HG02642 (cell line): ENCODE data around the gene LGALS3BP.
"Not testable (repeated sequence)": the region's sequence is repeated elsewhere in the genome, so short reads cannot be mapped to it uniquely, and the experiment has no call there.

Experiments used
- ATAC-seq: cut with Tn5 transposase; IDR thresholded peaks from one replicate; pipeline ENCODE4 v1.9.1; 2021; ENCODE audit warnings: mild to moderate bottlenecking; ENCODE audit not compliant: unreplicated experiment, poor library complexity

LGALS3BP gene

GRCh38 chr17:78979780-78980623 is at the start of gene LGALS3BP:
Gene LGALS3BP (minus strand): TSS chr17:78979923. CDS start chr17:78977191, 2,732 bp downstream.
- no peak for ATAC-seq

- ATAC-seq = no peak
These were observed 49.0 kb upstream of the LGALS3BP start for GRCh38 chr17:79028496-79029326.

GRCh38 chr17:79027925-79028491 is 48.3 kb upstream of the LGALS3BP start:
- no peak for ATAC-seq

- ATAC-seq = no peak
These were observed 47.7 kb upstream of the LGALS3BP start for GRCh38 chr17:79027274-79027924.

- ATAC-seq = no peak
These were observed 46.9 kb upstream of the LGALS3BP start for GRCh38 chr17:79026376-79027273.

- no peak for ATAC-seq
These were observed 45.4 kb upstream of the LGALS3BP start for GRCh38 chr17:79024901-79025737.

- ATAC-seq = no peak
These were observed 44.4 kb upstream of the LGALS3BP start, which contains the start of gene C1QTNF1 for GRCh38 chr17:79023886-79024771. Gene C1QTNF1 (plus strand): TSS chr17:79024169. CDS start chr17:79043969, 19,800 bp downstream.

- ATAC-seq = no peak
These were observed 43.5 kb upstream of the LGALS3BP start for GRCh38 chr17:79023180-79023705.

- no peak for ATAC-seq
These were observed 42.8 kb upstream of the LGALS3BP start for GRCh38 chr17:79022507-79022991.

GRCh38 chr17:79021929-79022328 is 42.2 kb upstream of the LGALS3BP start:
- not testable (repeated sequence) for ATAC-seq

- no peak for ATAC-seq
These were observed 41.0 kb upstream of the LGALS3BP start for GRCh38 chr17:79020631-79021301.

GRCh38 chr17:79019632-79020584 is 40.2 kb upstream of the LGALS3BP start:
- ATAC-seq = no peak

- ATAC-seq = no peak
These were observed 39.5 kb upstream of the LGALS3BP start for GRCh38 chr17:79019261-79019631.

- ATAC-seq = no peak
These were observed 38.6 kb upstream of the LGALS3BP start for GRCh38 chr17:79018370-79018695.

GRCh38 chr17:79017546-79018369 is 38.0 kb upstream of the LGALS3BP start:
- ATAC-seq = no peak
